H4 (cell line): ENCODE measurements around the gene TRMT2A. TPM values are rescaled to one million over a fixed set of nuclear protein-coding genes. Genes with fewer than 3 reads are reported as not detected.

Source experiments
- DNase-seq: peaks from one replicate; pipeline ENCODE4 v3.0.0-alpha.2; 2015; ENCODE audit warnings: low spot score
- total RNA-seq: library from RNA; depleted of rRNA; stranded (reverse); fragments of >200 nt; shearing (Covaris generic); gene quantifications from 2 replicates; pipeline ENCODE4 v1.2.3, GENCODE V29; 2014

TRMT2A gene
- total RNA-seq, 1 experiment from 2014 or later, result 12.2 TPM

DNA sequence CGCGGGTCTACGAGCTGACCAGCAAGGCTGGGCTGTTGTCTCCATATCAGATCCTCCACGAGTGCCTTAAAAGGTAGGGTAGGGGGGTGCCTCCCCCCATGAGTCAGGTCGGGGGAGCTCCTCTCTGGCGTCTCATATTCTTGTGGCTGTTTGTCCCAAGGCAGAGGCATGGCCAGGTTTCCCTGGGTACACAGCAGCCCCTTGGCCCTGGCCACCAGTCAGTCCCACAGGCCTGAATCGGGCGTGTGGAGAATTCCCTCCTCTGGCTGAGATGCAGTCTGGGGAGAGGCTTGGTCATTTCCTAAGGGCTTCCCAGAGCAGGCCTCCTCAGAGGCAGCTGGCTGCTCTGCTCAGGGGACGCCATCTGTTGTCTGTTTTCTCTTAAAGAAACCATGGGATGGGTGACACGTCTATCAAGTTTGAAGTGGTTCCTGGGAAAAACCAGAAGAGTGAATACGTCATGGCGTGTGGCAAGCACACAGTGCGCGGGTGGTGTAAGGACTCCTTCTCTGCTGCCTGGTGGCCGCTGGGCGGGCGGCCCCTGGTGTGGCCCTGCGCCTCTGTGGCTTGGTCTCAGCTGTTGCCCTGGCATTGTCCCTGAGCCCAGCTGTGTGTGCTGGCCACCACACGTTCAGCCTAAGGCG lies 10.7 kb downstream of the TRMT2A start:
- no peak for DNase-seq

DNA sequence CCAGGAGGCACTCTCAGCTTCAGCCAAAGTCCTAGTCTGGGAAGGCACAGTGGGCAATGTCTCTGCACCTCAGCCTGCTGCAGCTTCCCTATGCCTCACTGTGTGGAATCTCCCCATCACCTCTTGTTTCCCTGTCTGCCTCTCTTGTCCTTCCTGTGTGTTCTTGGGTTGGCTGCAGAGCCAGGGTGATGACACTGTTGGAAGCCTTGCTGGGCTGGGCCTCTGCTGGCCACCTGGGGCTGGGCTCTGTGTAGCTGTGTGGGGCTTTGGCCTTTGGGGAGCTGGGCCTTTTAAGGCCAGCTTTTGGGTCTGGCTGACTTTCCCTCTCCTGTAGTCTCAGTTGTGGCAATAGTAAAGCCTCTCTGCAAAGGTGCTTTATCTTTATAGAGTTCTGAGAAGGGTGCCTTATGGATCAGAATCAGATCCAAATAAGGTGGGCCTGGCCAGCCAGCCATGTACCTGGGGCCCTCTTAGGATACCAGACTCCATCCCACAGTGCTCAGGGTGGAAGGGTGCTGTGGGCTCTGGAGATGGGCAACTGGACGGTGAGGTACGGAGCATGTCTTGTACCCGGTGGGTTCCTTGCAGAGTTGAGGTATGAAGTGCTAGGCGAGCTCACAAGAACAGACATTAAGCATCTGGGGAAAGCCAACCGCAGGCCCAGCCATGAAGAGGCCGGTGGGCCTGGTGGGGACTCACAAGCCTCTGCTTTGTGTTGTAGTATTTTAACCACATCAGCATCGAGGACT lies 11.4 kb downstream of the TRMT2A start:
- DNase-seq, result no peak

DNA sequence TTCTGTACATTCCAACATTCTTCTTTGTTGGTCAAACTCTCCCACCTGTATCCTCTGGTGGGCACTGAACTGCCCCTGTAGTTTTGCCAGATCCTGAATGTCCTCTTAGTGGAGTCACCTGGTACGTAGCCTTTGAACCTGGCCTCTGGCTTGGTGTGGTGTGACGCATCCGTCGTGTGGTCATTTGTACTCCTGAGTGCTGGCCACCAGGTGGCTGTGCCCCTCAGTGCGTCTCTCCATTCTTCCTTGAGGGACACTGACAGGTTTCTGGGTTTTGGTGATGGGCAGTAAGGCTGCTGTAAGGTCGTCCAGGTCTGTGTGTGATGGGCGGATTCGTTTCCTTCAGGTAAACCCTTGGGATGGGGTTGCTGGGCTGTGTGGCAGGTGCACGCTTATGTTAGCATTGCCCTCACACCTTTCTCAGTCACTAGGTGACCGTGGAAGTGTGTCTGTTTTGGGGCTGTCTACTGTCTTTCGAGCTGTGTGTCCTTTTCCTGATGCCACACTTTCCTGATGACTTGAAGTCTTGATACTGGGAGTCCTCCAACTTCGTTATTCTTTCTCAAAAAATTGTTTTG lies 14.7 kb downstream of the TRMT2A start:
- no peak for DNase-seq

DNA sequence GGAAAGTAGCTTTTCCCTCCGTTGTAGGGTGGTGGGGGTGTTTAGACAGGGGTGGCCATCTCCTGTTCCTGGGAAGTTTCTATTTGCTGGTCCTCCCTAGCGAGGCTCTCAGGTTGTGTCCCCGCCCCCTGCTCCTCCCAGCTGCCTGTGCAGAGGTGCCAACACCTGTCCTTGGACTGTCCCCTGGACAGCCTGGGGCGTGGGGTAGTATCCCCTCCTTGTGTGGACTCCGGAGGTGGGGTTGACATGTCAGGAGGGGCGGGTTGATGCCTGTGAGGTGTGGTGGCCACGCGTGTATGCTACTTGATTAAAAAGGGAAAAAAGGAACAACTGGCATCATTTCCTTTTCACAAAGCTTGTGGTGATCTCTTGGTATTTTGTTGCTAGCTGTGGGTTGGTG lies 15.4 kb downstream of the TRMT2A start:
- no peak for DNase-seq

DNA sequence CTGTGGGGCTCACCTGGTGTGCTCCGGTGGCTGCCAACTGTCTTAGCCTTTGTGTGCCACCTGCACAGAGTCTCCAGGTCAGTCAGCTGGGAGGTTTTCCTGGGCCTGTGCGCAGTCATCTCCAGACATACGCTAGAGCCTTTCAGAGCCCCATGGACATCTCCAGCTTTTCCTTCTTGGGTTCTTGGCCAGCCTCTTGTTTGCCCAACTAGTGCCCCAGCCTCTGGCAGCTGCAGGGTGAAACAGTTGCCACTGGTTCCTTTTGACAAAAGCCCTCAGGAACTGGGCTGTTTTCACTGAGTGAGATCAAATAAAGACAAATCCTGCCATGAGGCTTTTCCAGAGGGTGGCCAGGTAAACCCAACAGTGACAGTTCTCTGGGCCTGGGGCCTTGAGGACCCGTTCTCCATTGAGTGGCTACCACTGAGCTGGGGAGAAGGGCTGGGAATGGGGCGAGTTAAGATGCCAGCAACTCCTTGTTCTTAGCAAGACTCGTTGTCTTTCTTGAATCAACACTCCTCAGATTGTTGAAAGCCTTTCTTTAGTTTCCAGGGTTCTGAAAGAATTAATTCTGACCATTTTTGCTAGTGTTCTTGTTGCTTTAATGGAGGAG lies 17.8 kb downstream of the TRMT2A start:
- no peak for DNase-seq

DNA sequence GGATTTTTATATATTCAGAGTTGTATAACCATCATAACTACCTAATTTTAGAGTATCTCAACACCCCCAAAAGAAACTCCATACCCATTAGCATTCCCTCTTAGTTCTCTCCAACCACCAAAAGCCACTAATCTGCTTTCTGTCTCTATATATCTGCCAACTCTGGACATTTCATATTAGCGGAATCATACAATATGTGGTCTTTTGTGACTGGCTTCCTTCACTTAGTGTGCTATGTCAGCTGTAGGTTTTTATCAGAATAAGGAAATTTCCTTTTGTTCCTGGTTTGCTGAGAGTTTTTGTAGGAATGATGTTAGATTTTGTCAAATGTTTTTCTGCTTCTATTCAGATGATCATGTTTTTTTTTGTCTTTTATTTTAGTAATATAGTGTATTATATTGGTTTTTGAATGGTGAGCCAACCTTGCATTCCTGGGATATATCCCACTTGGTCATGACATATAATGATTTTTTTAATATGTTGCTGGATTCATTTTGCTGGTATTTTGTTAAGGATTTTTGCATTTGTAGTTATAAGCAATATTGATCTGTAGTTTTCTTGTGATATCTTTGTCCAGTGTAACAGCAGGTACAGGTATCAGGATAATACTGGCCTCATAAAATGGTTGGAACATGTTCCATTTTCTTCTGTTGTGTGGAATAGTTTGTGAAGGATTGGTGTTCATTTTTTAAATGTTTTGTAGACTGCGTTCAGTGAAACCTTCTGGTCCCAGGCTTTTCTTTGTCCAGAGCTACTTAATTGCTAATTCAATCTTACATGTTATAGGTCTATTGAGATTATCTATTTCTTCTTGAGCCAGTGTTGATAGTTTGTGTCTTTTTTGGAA lies 20.2 kb downstream of the TRMT2A start:
- no peak for DNase-seq

DNA sequence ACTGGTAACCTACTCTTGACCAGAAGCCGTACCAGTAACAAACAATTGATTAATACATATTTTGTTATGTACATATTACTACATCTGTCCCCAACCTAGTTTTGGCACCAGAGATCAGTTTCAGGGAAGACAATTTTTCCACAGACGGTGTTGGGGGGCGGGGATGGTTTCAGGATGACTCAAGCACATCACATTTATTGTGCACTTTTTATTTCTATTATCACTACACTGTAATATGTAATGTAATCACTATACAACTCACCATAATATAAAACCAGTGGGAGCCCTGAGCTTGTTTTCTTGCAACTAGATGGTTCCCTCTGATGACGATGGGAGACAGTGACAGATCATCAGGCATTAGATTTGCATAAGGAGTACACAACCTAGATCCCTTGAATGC lies 21.5 kb downstream of the TRMT2A start:
- no peak for DNase-seq

DNA sequence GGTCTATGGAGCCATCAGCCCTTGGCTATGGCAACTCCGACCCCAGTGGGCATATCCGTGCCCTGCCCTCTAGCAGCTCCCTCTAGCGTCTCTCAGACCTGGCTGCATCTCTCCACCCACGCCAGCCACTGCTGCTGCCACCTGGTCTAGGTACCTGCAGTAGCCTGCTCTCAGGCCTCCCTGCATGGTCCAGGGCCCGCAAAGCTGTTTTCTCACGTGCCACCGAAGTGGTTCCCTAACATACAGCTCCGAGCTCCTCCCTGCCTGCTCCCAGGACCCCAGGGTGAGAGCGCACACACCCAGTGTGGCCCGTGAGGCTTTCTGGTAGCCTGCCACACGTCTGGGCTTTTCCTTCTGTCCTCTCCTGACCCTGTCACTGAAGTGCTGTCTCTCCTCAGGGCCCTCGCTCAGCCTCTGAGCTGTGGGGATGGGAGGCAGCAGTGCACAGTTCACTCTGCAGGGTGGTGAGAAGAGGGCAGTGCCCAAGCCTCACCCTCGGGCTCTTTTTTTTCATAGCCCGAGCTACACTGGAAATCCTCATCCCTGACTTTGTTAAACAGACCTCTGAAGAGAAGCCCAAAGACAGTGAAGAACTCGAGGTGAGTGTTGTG lies 22.7 kb downstream of the TRMT2A start:
- DNase-seq, result no peak

DNA sequence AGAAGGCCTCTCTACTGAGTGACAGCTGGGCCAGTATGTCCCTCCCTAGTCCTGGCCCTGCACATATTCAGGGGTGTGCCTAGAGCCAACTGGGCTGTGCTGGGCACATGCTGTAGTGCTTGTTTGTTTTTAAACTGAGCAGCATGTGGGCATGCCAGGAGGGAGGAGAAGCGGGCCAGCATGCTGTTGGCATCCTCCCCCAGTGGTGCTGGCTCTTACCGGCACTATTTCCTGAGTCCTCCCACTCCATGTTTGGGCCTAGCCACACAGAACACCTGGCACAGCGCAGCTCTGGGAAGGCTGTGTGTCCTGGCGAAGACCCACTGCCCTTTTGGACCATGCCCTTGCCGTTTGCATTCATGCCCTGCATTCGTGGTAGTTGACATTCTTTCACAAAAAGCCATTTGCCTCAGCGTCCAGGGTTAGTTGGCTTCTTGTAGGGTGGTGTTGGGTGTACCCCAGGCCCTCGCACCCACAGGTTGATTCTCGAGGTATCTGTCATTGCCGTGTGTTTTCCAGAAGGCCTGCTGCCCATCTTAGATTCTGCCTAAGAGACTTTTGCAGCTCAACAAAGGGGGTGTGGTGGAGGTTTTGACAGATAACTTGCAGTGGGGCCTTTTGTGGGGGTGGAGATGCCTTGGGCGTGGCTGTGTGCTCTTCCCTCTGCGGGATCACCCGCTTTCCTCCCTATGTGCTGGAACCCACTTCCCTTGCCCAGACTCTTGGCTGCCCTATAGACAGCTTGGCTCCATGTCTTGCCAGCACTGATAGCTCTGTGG lies 23.4 kb downstream of the TRMT2A start:
- DNase-seq, result no peak

DNA sequence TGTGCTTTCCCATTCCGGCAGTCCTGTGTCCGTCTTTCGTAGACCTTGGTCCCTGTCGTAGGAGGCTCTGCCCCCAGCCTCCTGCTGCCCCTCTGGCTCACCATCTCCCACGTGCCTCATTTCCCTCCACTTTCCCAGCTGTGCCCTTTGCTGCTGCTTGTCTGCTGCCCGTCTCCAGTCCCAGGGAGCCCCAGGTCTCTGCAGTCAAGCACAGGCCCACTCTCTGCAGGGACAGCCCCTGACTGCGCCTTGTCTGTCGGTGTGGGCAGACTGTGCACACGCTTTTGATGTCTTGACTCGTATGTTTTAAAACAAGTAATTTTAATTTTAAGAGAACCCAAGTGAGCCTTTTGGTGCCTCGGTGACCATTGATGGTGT lies 24.6 kb downstream of the TRMT2A start:
- no peak for DNase-seq

DNA sequence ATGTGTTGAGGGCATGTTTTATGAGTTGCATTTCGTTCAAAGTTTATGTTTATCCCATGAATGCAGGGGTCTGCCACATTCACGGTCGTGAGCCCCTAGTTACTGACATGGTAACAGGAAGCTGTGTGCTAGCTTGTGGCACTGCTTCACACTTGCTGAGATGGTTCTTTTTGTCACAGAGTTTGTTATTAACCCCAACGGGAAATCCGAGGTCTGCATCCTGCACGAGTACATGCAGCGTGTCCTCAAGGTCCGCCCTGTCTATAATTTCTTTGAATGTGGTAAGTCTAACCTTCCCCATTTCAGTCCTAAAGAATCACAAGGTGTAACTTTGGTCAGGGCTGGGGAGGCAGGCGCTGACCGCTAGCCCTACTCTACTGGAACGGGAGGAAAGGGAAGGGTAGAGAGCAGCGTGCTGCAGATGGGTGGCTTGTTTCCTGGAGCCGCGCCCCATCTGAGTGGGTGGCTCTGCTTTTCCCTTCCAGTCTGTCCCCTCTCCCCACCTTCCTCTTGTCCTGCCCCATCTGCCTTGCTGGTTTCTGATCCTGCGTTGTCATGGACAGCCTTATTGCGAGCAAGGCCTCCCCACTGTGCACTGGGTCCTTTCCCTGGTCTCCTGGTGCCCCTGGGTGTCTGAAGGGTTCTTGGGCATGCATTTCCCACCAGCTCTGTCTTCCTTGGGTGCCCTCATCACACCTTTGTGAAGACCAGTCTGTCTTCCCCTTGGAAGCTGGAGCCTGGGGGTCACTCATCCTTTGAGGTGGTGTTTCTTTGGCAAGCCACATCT lies 25.1 kb downstream of the TRMT2A start:
- no peak for DNase-seq

DNA sequence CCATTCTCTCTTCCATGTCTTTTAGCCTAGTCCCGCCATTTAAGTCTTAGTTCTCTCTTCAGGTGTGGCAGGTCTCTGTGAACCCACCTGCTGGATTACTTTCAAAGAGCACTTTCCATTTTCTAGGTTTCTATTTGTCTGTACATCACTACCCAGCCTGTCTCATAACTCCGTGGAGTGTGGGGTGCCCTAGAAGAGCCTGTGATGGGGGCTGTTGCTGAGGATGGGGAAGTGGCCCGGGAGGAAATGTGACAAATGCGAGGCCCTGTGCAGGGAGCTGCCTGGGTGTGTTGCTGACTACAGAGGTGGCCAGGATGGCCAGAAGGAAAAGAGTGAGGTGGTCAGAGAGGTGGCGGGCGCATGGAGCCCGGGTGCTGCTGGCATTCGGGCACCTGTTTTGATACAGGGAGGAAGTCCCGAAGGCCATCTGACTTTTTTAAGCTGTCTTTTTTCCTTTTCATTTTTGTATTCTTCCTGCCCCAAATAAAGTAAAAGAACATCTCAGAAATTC lies 26.2 kb downstream of the TRMT2A start:
- DNase-seq, result no peak

DNA sequence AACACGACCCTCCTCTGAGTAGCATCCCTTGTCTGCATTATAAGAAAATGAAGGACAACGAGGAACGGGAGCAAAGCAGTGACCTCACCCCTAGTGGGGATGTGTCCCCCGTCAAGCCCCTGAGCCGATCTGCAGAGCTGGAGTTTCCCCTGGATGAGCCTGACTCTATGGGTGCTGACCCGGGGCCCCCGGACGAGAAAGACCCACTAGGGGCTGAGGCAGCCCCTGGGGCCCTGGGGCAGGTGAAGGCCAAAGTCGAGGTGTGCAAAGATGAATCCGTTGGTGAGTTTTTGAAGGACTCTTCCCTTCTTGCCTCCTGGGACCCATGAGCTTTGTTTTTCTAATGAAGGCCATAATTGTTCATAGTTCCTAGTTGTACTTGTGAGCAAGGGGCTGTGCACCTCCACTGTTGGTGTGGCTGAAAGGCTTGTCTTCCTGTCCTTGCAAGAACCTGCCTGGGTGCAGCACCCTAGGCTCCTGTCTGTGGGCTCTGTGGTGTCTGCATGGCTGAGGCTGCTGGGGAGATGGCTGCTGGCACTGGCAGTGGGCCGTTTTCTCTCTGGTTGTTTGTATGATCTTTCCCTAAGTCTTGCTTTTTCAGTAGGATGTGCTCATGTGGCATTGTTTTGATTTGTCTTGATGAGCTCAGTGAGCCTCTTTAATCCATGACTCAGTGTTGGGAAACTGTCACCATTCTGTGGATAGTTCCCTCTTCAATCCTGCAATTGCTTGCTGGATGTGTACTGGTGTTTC lies 26.9 kb downstream of the TRMT2A start:
- no peak for DNase-seq

DNA sequence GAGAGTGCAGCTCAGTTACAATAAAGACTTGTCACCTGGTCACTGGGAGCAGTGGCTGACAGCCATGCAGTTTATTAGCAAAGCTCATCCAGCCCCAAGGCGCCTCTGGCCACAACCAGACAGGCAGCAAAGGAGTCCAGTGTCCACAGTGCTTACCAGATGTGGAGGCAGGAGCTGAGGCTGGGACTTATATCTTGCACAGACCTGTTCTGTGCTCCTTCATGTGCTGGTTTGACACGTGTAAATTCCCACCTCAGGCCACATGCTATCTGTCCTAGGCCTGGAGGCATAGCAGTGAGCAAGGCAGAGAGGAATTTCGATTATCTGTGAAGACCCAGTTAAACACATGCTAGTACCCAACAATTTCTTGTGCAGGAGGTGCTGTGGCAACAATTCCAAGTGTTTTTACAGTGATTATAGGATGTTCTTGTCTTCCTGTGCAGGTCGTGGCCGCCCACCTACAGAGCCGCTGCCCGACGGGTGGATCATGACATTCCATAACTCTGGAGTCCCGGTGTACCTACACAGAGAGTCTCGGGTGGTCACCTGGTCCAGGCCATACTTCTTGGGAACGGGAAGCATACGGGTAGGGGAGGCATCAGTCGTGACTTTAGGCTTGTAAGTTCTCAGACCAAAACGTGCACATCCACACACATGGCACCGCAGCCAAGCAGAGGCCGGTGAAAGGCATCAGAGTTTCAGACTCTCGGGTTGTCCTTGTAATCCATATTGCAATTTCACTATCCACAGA lies 27.6 kb downstream of the TRMT2A start:
- DNase-seq, result no peak

DNA sequence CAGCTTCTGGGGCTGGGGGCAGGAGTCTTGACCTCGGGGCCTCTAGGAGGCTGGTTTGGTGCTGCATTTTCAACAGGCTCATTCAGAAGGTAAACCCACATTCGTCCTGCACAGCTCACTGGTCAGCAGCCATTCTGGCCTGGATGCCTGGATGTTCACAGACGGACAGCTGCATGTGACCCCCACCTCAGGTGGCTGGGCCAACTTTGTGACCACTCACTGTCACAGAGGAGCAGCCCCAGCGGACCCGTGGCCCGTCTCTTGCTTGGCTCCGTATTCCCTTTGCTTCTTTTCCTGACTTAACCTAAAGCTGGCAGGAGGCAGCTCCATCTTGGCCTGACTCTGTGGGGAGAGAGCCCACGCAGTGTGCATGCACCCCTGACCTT lies 28.8 kb downstream of the TRMT2A start:
- DNase-seq, result no peak

DNA sequence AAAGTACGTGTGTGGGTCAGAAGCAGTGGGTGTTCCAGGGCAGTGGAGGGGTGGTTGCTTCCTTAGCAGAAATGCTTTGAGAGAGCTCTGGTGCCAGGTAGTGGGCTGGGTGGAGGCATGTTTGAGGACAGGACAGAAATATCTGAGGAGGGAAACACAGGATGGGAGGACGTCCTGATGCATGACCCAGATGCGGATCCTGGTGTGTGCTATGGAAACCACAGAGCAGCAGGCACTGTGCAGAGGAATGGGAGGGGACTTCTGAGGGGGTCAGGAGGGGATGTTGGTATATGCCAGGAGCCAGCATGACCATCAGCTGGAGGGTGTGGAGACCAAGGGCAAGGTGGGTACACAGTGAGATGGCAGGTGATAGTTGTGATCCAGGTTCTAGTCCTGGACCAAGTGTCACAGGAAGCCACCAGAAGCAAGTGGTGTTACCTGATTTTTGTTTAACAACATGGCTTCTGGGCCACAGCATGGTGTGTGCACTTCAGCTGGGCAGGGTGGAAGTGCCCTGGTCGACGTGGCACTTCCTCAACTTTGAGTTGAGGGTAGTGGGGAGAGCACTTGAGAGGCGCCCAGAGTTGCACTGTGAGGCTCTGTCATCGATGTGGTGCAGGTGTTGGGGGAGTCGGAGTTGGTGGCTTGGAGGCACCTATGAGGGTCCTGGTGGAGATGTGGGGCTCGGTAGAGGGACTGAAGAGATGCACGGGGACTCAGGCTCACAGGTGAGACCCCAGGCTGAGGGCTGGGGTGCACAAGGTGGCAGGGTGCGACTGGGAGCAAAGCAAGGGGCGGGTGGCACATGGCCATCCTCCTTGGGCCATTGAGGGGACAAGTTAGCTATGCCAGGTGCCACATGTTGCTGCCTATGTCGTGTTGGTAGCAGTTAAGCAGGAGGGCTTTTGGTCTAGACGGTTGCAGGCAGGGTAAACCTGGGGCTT lies 29.4 kb downstream of the TRMT2A start:
- no peak for DNase-seq

DNA sequence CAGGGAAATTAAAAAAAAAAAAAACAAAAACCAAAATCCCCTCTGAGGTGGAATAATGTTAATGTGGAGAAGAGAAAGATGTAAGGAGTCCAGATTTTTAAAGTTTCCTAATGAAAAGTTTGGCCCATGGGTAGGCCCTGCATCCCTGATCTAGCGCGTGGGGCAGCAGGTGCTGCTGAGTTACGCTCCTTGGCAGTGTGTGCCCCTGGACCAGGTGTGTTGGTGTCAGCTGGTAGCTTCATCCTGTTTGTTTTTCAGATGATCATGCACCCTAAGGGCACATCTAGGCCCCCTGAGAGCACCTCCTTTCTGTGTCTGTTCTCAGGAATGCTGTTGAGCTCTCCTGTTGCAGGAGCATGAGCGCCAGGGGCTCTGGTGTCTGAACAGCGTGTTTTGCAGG lies 30.3 kb downstream of the TRMT2A start:
- DNase-seq, result no peak
